Measurements from ENCODE around the gene RNF111.
A peak's percentile ranks its signal among the peaks of the same experiment; 100 is the strongest.
"Not testable (repeated sequence)": the region's sequence is repeated elsewhere in the genome, so short reads cannot be mapped to it uniquely, and the experiment has no call there.

Gene RNF111

DNA sequence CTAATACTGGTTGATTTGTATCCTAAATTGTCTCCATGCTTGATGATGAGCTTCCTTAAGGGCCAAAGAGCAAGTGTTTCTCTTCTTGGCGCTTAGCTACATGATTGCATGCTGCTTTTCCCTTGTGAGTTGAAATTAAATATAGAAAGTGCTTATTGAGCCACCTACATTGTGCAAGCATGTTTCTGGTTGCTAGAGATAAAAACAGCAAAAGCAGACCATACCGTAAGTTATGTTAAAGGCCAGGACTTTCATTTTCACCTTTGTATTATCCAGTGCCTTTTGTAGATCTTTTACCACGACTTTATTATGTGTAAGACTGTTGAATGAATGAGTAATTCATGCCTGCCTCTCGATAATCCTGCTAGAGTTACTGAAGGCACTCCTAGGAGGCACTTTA lies 75.6 kb downstream of the RNF111 start:
- no peak for DNase-seq

DNA sequence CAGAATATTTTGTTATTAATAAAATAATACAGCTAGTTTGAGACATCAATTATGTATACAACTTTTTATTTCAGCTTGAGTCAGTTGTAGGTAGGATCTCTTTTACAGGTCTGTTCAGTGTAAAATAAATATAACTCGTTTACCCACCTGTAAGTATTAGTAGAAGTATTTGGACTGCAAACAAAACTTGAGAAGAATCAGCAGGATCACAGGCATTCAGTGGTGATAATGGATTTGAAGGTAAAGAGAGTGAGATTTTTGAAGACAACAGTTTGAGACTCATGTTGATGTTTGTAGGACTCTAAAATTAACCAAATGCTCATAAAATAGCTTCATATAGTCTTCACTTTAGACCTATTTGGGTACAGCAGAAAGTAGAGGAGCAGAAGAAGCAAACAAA lies 82.0 kb downstream of the RNF111 start:
- DNase-seq = no peak

DNA sequence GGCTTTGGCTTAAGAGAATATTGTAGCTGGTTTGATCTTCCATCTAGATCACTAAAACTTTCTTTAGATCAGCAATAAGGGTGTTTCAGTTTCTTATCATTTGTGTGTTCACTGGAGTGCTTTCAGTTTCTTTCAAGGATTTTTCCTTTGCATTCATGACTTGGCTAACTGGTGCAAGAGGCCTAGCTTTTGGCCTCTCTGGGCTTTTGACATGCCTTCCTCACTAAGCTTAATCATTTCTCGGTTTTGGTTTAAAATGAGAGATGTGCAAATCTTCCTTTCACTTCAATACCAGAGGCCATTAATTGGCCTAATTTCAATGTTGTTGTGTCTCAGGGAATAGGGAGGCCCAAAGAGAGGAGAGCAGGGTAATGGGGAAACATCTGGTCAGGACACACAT lies 87.1 kb downstream of the RNF111 start:
- no peak for DNase-seq

DNA sequence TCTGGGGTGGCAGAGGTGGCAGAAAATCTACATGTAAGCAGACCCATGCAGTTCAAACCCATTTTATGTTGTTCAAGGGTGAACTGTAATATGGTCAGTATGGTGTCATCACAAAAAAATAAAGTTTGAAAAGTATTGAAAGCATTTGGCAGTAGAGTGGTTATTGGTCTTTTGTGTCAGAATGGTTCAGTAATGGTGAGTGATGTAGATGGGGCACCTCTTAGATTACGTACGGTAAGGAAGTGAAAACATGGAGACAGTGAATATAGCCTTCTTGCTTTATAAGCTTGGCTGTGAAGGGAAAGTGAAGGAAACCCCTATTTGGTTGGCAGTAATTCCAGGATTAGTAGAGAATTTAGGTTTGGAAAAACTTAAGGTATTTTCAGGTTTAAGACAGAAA lies 100.3 kb downstream of the RNF111 start:
- DNase-seq = no peak

DNA sequence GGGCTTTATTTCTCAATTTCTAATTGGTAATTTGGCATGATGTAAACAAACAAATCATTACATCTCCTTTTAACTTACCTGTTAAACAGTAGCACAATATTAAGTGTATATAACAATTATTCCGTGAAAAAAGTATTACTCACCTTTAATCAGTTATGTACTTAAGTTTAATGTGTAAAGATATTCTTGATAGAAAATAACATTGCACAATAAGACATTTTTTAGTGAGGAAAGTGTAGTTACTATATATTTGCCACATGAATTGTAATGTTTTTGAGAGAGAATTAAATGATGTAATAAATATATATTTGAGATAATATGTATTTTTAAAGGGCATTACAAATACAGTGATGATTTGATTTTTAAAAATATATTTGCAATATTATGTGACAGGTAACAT lies 106.6 kb downstream of the RNF111 start:
- no peak for DNase-seq

DNA sequence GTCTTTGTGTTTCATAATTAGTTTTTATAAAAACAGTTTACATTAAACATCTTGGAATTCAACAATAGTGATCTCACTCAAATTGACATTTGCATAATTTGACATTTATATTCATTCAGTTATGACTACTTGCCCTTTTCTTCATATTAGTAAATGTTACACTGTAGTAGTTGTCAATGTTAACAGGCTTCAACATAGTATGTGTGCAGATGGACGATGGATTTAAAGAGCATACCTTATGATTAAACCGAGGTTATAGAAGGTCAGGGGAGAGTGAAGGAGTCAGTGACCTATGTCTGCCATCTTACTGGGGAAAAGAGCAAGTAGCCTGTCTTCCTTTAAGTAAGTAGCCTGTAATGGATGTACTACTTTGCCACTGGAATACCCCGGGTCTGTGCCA lies 109.0 kb downstream of the RNF111 start:
- DNase-seq = no peak

DNA sequence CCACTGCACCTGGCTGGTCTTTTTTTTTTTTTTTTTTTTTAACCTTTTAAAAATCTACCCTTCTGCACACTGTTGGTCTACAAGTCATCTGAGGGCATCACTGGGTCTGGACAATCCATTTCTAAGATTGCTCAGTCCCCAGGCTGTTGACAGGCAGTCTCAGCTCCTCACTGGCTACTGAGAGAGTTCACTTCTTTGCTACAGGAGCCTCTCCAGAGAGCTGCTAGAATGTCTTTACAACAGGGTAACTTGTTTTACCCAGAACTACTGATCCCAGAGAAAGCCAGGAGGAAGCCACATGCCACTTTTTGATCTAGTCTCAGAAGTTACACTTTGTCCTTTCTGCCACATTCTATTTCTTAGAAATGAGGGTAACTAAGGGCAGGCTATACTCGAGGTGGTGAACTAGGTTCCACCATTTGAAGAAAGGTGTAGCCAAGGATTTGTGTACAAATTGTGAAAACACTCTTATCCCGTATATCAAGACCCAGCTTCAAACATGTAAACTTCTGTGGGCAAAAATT lies 111.8 kb downstream of the RNF111 start:
- DNase-seq = no peak

DNA sequence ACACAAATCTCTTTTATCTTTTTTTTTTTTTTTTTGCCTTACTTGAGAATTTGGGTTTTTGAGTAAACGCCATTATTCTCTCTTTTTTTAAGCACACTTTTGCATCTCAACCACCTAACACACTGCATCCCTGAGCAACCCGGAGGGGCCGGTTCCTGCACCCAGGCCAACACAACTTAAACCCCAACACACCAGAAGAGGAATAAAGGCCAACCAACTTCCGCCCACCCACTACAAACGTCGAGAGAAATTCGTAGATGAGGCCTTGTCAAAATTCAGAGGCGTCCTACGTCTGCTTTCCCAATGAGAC lies 117.1 kb downstream of the RNF111 start:
- no peak for DNase-seq

DNA sequence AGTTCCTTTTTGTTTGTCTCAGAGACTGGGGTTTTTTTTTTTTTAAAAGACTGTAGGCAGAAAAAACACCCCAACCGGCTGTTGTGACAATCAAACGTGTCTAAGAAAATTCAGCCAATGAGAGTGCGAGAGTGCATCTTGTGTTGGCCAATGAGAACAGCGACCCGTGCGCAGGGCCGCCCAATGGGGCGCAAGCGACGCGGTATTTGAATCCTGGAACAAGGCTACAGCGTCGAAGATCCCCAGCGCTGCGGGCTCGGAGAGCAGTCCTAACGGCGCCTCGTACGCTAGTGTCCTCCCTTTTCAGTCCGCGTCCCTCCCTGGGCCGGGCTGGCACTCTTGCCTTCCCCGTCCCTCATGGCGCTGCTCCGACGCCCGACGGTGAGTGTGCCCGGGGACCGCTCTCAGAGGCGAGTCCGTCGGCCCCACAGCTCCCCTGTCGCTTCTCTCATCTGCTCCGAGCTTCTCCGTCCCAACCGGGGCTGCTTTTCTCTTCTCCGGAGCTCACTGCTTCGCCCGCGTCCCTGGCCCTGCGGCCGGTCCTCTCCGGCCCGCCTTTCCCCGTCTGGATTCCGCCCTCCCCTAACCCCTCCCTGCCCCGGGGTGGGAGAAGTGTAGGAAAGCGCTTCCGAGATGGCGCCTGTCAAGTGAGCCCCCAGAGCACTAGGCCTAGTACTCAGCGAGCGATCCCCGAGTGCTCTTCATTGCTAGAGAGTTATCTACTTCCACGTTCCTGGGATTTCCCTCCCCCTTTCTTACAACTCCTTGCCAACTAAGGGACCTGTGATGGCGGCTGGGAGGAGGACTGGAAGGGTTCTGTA lies 117.7 kb downstream of the RNF111 start, which contains the start of gene CCNB2:
TSS of gene CCNB2 (plus strand) at position 235 of the 821 bp plus-strand sequence. CDS start at position 358, 123 bp downstream.
- peak; percentile 86 for DNase-seq

DNA sequence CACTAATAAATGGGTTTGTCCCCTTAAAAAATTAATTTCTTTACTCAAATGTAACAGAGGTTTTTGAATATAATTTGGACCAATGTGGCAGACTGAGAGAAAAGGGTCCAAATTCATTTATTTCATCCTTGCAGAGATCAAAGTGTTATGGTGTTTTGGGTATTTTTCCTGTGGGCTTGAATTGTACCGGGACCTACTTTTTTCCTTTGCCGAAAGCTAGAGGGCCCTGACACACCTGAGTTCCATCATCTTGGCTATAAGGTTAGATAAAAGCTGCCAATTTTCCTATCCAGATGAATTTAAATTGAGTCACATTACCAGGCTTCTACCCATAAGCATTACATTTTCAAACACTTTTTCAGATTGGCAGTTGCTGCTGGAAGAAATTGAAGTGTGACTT lies 118.4 kb downstream of the RNF111 start:
- DNase-seq = no peak

DNA sequence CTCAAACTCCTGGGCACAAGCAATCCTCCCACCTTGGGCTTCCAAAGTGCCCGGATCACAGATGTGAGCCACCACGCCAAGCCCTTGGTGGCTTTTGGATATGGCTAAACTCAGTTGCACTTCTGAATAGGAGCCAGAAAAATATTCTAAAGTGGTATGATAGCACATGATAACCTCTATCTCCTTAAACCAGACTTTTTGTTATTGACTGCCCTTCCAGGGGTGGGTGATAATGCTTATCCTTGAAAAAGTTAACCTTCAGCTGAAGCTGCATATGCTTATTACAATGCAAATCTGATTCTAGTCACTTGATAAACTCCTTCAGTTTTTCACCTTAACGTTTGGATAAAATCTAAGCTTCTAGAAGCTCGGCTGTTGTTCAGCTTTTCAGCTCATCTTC lies 123.8 kb downstream of the RNF111 start:
- DNase-seq = no peak

DNA sequence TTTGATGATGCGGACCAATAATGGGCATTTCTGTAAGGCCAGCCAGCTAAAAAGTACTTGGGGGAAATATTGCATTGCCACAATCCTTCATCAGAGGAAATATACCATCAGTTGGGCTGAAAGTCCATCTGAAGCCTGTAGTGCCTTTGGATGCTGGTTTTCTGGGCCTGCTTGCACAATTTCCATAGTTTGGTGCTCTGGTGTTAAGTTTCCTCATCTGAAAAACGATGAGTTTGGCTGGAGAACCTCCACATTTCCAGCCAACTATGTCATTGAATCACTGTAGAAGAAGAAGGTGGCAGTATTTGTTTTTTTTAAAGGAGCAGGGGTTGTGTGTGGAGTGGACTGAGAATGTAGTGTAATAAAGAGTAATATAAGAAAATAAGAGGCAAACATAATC lies 127.6 kb downstream of the RNF111 start:
- DNase-seq = no peak

DNA sequence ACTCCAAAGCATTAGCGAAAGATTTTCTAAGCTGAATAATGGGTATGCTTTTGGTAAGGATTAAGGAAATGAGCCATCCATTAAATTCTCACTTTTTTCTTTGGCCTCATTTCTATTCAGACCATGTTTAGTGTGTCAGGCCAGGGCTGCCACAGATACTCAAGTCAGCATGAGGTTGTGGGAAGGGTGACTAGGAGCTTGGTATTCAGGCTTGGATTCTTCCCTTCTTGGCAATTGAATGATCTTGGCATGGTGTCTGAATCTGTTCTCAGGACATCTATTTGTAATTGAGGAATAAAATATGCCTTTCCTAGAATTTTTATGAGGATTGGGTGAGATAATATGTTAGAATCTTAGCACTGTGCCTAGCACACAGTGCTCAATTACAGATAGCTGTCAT lies 128.7 kb downstream of the RNF111 start:
- DNase-seq = no peak

DNA sequence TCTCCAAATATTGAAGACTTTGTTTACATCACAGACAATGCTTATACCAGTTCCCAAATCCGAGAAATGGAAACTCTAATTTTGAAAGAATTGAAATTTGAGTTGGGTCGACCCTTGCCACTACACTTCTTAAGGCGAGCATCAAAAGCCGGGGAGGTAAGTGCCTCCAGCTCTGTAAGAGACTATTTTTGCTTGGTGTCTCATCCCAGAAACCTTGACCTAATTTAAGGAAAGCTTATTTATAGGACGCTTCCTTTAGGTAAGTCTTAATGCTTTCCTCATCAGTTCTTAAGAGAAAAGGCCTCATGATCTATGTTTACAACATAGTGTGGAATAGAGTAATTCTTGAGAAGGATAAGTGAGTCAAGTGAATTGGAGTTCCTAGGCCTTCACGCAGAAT lies 129.3 kb downstream of the RNF111 start:
- no peak for DNase-seq

DNA sequence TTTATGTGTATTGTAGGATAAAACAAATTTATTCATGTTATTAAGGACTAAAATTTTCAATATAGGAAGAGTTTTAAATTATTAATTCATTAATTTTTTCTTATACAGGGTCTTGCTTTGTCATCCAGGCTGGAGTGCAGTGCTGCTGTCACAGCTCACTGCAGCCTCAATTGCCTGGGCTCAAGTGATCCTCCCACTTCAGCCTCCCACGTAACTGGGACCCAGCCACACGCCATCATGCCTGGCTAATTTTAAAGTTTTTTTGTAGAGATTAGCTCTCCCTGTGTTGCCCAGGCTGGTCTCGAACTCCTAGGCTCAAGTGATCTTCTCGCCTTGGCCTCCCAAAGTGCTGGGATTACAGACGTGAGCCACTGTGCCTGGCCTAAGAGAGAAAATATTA lies 132.2 kb downstream of the RNF111 start:
- no peak for DNase-seq

DNA sequence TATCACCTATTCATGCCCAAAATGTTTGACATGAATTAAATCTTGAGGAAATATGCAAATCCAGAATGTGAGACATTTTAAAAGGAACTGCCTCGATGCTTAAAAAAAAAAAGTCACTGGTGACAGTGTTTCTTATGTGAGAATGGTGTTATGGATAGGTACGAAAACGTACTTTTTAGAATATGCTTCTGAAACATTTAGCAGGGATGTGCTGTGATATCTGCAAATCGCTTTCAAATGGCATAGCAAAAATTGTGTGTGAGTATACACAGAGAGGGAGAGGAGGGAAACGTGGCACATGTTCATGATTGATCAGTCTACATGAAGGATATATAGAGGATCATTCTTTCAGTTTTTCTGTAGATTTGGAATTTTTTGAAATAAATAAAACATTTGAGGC lies 133.5 kb downstream of the RNF111 start:
- DNase-seq = no peak

DNA sequence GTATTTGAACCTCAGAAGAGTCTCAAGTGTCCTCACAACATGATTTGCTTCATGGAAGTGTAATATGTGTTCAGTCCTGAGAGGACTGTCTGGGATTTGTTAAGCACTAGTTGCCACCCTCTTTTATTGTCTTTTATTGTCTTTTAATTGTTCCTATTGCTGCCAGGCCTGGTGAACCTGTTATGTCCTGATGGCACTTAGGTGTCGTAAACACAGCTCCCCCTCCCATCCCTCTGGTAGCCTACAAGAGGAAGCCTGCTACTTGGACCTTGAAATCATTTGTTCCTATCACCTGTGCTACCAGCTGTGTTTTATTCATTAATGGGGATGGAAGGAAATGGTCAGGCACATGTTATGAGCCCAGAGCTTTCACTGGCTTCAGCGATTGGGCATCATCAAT lies 136.8 kb downstream of the RNF111 start:
- no peak for DNase-seq

DNA sequence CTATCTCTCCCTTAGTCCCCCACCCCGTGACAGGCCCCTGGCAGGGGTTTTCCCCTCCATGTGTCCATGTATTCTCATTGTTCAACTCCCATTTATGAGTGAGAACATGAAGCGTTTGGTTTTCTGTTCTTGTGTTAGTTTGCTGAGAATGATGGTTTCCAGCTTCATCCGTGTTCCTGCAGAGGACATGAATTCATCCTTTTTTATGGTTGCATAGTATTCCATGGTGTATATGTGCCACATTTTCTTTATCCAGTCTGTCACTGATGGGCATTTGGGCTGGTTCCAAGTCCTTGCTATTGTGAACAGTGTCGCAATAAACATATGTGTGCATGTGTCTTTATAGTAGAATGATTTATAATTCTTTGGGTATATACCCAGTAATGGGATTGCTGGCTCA lies 138.2 kb downstream of the RNF111 start:
- not testable (repeated sequence) for DNase-seq

DNA sequence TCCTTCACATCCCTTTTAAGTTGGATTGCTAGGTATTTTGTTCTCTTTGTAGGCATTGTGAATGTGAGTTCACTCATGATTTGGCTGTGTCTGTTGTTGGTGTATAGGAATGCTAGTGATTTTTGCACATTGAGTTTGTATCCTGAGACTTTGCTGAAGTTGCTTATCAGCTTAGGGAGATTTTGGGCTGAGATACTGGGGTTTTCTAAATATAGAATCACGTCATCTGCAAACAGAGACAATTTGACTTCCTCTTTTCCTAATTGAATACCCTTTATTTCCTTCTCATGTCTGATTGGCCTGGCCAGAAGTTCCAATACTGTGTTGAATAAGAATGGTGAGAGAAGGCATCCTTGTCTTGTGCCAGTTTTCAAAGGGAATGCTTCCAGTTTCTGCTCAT lies 139.8 kb downstream of the RNF111 start:
- not testable (repeated sequence) for DNase-seq

DNA sequence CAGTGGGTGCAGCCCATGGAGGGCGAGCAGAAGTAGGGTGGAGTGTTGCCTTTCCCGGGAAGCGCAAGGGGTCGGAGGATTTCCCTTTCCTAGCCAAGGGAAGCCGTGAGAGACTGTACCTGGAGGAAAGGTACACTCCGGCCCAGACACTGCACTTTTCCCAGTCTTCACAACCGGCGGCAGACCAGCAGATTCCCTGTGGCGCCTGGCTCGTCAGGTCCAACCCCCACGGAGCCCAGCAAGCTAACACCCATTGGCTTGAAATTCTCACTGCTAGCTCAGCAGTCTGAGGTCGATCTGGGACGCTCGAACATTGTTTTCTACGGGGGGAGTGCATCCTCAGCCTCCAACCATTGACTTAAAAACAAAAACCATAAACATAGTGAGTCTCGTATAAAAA lies 144.0 kb downstream of the RNF111 start:
- DNase-seq = no peak

DNA sequence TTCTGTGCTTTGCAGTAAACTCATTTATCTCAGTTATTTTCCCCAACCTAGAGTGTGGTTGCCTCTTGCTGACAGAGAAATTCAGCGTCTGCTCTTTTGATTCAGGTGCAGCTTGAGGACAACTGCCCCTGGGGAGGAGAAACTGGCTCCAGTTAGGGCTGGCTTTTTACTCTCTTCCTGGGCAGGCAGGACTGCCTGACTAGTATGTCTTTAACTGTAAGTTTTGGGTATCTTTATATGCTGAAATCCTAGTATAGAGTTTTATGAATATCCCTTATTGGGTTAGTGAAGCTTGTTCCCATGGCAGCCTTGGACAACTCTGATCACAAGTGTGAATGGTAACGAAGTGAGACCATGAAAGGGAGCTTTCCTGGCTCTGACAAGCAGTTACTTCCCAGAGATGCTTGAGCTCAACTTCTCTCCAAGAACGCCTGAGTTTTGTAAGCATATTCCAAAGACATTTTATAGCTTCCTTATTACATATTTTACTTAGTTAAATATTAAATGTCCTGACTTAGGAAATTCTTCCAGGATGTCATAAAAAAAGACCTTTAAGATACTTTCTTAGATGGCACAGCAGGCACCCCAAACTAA lies 144.6 kb downstream of the RNF111 start:
- no peak for DNase-seq

DNA sequence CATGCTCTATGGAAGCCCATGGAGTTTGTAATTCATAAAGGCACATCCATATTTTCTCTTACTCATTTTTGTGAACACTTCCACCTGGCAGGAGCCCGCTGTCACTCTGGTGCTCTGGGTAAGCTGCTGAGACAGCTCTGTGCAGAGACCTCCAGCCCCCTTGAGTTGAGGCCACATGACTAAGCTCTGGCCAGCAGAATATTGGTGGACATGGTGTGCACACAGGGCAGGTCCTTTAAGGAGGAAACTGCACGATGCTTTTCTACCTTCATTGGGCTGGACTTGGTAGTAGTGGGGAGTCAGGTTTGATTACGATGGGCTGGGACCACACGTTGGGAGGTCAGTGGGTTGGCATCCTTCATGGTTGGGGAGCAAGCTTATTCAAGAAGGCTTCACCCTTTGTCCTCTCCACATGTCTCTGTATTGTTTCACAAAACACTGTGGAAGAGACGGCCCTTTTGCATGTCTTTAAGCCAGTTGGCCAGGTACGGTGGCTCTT lies 146.5 kb downstream of the RNF111 start:
- no peak for DNase-seq

DNA sequence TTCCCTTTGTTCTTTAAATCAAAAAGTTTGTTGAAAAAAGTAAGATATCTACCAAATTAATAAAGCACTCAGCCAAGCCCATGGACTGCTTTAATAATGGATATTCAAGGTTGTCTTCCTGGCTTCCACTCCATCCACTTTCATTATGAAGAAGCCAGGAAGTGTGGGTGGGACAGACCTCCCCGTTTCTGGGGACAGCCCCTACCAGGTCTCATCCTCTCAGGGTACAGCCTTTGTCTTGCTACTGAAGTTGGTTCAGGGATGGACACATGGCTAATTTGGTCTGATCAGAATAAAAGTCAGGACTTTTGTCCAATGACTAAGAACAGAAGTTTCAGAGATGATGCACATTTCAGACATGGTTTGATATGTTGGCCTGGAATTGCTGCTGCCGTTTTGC lies 150.1 kb downstream of the RNF111 start:
- no peak for DNase-seq

DNA sequence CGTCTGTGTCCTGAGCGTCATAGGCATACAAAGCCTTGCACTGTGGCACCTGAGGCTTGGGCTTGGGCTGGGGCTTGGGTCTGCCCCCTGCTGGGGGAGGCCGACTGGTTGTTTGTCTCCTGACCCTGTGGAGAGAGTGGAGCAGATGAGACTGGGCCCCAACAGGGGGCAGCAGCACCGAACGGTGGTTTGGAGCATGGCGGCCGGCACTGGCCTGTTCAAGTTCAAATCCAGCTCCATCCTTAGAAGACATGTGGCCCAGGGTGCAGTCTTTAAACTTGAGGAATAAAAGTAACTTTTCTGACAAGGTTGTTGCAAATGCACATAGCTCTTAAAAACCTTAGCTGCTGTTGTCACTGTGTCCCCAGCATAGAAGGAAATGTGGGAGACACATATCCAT lies 150.8 kb downstream of the RNF111 start:
- peak; percentile 65 for DNase-seq
